Smooth muscle cell (in vitro differentiated cells): ENCODE measurements around the gene PITPNB. TPM values are rescaled to one million over a fixed set of nuclear protein-coding genes. Genes with fewer than 3 reads are reported as not detected.

ENCODE experiments used
- DNase-seq: peaks from one replicate; lab custom pipeline; 2025; ENCODE audit not compliant: unreplicated experiment; lab: John Stamatoyannopoulos, UW
- H2AFZ ChIP-seq: fragments of 200-600 bp; sonication (generic); 2 replicates; pipeline ENCODE4 v1.6.0; 2016; ENCODE audit warnings: antibody characterized with exemption, low read depth, mild to moderate bottlenecking
- H3F3A ChIP-seq: fragments of 200-600 bp; sonication (generic); 2 replicates; pipeline ENCODE4 v1.6.0; 2017; ENCODE audit warnings: antibody characterized with exemption, low read depth
- H3K27ac ChIP-seq: fragments of 200-600 bp; sonication (generic); 2 replicates; pipeline ENCODE4 v1.5.1; 2016; ENCODE audit warnings: low read depth, mild to moderate bottlenecking
- H3K27me3 ChIP-seq: fragments of 200-600 bp; sonication (generic); 2 replicates; pipeline ENCODE4 v1.6.1; 2016; ENCODE audit warnings: low read depth, mild to moderate bottlenecking
- H3K36me3 ChIP-seq: fragments of 200-600 bp; sonication (generic); 2 replicates; pipeline ENCODE4 v1.5.1; 2016; ENCODE audit warnings: low read depth
- H3K4me1 ChIP-seq: fragments of 200-600 bp; sonication (generic); 2 replicates; pipeline ENCODE4 v1.5.1; 2016; ENCODE audit warnings: low read depth
- H3K4me2 ChIP-seq: fragments of 200-600 bp; sonication (generic); 2 replicates; pipeline ENCODE4 v1.6.0; 2016; ENCODE audit warnings: mild to moderate bottlenecking
- H3K4me3 ChIP-seq: fragments of 200-600 bp; sonication (generic); 2 replicates; pipeline ENCODE4 v1.5.1; 2016; ENCODE audit warnings: mild to moderate bottlenecking
- H3K79me2 ChIP-seq: fragments of 200-600 bp; sonication (generic); 2 replicates; pipeline ENCODE4 v1.6.0; 2016; ENCODE audit warnings: low read depth, mild to moderate bottlenecking
- H3K9ac ChIP-seq: fragments of 200-600 bp; sonication (generic); 2 replicates; pipeline ENCODE4 v1.6.0; 2016; ENCODE audit warnings: low read depth
- H3K9me3 ChIP-seq: fragments of 200-600 bp; sonication (generic); replicated peaks from 2 replicates; pipeline ENCODE4 v1.5.1; 2016; ENCODE audit warnings: low read depth
- H4K20me1 ChIP-seq: fragments of 200-600 bp; sonication (generic); 2 replicates; pipeline ENCODE4 v1.6.0; 2016; ENCODE audit warnings: low read depth
- CTCF ChIP-seq: fragments of 200-600 bp; sonication (generic); IDR thresholded peaks from 2 replicates; pipeline ENCODE4 v1.5.1; 2017; ENCODE audit warnings: borderline replicate concordance, mild to moderate bottlenecking, antibody characterized with exemption; ENCODE audit not compliant: insufficient read depth, poor library complexity, severe bottlenecking
- WGBS: methylation state at CpG from one replicate; pipeline ENCODE4 v1.1.7; 2016; ENCODE audit warnings: low lambda C conversion rate; 5-methylcytosine and 5-hydroxymethylcytosine counted together
- polyA plus RNA-seq: library from polyadenylated mRNA; unstranded; fragments of >200 nt; fragmentation: Nextera tagmentation; extraction: Ambion mirVana; gene quantifications from 2 replicates; pipeline ENCODE4 v1.2.1, GENCODE V29; 2016
- total RNA-seq: library from RNA; depleted of rRNA; stranded (reverse); fragments of >200 nt; gene quantifications from 2 replicates; pipeline ENCODE4 v1.2.3, GENCODE V29; 2014

The PITPNB gene
- total and polyA plus RNA-seq, 2 experiments from 2014 or later: 37.8 to 47.0 TPM

- DNase-seq: no peak
- Histone ChIP-seq H3K27ac (peak overlapping the region; percentile 93), H3K4me3 (no peak overlapping the region), H3K27me3 (no peaks in the 10 kb centered on the region), H4K20me1 (peaks cover 32% of the 10 kb centered on the region), H3F3A (peaks cover 27% of the 10 kb centered on the region), H3K36me3 (no peaks in the 10 kb centered on the region), H3K9ac (no peak overlapping the region), H3K79me2 (peaks cover 36% of the 10 kb centered on the region), H3K4me1 (peaks cover 24% of the 10 kb centered on the region), H2AFZ (no peak overlapping the region), H3K4me2 (no peak overlapping the region), H3K9me3 (no peaks in the 10 kb centered on the region)
- WGBS: 85% methylated on average over 2 of the region's 2 CpGs
- no peak for TF ChIP-seq CTCF
Observed at GRCh38 chr22:27870234-27871191, 48.5 kb downstream of the PITPNB start.

- Histone ChIP-seq H3K36me3 (no peaks in the 10 kb centered on the region), H2AFZ (no peak overlapping the region), H3K79me2 (peaks cover 36% of the 10 kb centered on the region), H3K4me3 (no peak overlapping the region), H3K4me2 (peak overlapping the region; percentile 65), H3K9ac (peak overlapping the region; percentile 20), H3K27me3 (no peaks in the 10 kb centered on the region), H3F3A (peaks cover 27% of the 10 kb centered on the region), H3K4me1 (peaks cover 24% of the 10 kb centered on the region), H4K20me1 (peaks cover 17% of the 10 kb centered on the region), H3K9me3 (no peaks in the 10 kb centered on the region), H3K27ac (peak overlapping the region; percentile 93)
- 74% methylated on average over 6 of the region's 6 CpGs for WGBS
- DNase-seq: no peak
- no peak for TF ChIP-seq CTCF
Observed at GRCh38 chr22:27868732-27869282, 50.2 kb downstream of the PITPNB start.

- Histone ChIP-seq H3K4me3 (no peak overlapping the region), H3K27me3 (no peaks in the 10 kb centered on the region), H3K36me3 (no peaks in the 10 kb centered on the region), H4K20me1 (peaks cover 17% of the 10 kb centered on the region), H3F3A (peaks cover 27% of the 10 kb centered on the region), H3K79me2 (peaks cover 36% of the 10 kb centered on the region), H3K9me3 (no peaks in the 10 kb centered on the region), H3K4me1 (peaks cover 24% of the 10 kb centered on the region), H3K27ac (peak overlapping the region; percentile 93), H2AFZ (no peak overlapping the region), H3K4me2 (peak overlapping the region; percentile 65), H3K9ac (peak overlapping the region; percentile 83)
- 54% methylated on average over 5 of the region's 5 CpGs for WGBS
- TF ChIP-seq CTCF: no peak
- no peak for DNase-seq
Observed at GRCh38 chr22:27867953-27868731, 50.9 kb downstream of the PITPNB start.
